OCI-LY7 (cell line): ENCODE data around the gene SYNRG.

ENCODE experiments used
- EZH2phosphoT487 ChIP-seq: fragments of 200-600 bp; sonication (generic); IDR thresholded peaks from 2 replicates; pipeline ENCODE4 v1.6.1; 2018; ENCODE audit warnings: low read depth, borderline replicate concordance, mild to moderate bottlenecking, mixed run types, antibody characterized with exemption, low read length, moderate library complexity, mixed read lengths
- TF ChIP-seq, protein P1 (sequence below): fragments of 200-600 bp; sonication (generic); conservative IDR thresholded peaks from 2 replicates; pipeline ENCODE4 v1.5.1; 2014; ENCODE audit warnings: mild to moderate bottlenecking, antibody characterized with exemption, low read length, moderate library complexity, mixed read lengths

DNA sequence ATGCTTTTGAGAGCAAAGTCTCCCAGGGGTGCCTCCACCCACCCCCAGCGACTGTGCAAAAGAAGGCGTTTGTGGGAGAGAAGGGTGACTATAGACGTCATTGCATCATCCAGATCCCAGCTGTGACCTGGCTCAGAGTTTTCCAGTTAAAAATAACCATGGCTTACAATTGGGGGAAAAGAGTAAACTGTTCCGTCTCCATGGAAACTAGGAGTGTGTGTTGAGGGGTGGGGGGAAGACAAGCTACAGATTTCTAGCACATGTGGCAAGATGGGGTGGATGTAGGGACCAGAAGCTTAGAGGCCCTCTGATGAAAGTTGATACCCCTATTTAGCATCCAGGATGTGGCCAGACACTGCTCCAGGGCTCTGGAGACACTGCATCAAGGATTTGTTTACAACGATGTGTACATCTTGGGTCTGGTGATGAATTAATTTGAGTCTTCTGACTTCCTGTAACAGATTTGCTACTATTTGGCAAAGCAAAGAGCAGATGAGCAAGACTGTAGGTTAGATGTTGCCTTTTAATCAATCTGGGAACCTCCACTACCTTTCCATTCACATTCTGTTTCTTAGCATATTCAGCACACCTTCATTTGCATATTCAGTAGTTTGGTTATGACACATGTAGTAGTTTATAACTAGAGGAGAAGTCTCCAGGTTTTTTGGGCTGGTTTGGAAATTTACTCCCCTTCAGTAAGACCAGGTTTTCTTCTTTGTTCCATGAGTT is 125.7 kb downstream of the SYNRG start:
- TF ChIP-seq, protein P1, sequence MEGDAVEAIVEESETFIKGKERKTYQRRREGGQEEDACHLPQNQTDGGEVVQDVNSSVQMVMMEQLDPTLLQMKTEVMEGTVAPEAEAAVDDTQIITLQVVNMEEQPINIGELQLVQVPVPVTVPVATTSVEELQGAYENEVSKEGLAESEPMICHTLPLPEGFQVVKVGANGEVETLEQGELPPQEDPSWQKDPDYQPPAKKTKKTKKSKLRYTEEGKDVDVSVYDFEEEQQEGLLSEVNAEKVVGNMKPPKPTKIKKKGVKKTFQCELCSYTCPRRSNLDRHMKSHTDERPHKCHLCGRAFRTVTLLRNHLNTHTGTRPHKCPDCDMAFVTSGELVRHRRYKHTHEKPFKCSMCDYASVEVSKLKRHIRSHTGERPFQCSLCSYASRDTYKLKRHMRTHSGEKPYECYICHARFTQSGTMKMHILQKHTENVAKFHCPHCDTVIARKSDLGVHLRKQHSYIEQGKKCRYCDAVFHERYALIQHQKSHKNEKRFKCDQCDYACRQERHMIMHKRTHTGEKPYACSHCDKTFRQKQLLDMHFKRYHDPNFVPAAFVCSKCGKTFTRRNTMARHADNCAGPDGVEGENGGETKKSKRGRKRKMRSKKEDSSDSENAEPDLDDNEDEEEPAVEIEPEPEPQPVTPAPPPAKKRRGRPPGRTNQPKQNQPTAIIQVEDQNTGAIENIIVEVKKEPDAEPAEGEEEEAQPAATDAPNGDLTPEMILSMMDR: no peak
- TF ChIP-seq EZH2phosphoT487: no peak
